NCI-H1436 treated with DMSO at 0.1 percent for 48 hours (cell line): ENCODE measurements around the gene DOCK6.

Experiments used
- DNase-seq: peaks from one replicate; lab custom pipeline; 2025; lab: John Stamatoyannopoulos, UW

Gene DOCK6, protein sequence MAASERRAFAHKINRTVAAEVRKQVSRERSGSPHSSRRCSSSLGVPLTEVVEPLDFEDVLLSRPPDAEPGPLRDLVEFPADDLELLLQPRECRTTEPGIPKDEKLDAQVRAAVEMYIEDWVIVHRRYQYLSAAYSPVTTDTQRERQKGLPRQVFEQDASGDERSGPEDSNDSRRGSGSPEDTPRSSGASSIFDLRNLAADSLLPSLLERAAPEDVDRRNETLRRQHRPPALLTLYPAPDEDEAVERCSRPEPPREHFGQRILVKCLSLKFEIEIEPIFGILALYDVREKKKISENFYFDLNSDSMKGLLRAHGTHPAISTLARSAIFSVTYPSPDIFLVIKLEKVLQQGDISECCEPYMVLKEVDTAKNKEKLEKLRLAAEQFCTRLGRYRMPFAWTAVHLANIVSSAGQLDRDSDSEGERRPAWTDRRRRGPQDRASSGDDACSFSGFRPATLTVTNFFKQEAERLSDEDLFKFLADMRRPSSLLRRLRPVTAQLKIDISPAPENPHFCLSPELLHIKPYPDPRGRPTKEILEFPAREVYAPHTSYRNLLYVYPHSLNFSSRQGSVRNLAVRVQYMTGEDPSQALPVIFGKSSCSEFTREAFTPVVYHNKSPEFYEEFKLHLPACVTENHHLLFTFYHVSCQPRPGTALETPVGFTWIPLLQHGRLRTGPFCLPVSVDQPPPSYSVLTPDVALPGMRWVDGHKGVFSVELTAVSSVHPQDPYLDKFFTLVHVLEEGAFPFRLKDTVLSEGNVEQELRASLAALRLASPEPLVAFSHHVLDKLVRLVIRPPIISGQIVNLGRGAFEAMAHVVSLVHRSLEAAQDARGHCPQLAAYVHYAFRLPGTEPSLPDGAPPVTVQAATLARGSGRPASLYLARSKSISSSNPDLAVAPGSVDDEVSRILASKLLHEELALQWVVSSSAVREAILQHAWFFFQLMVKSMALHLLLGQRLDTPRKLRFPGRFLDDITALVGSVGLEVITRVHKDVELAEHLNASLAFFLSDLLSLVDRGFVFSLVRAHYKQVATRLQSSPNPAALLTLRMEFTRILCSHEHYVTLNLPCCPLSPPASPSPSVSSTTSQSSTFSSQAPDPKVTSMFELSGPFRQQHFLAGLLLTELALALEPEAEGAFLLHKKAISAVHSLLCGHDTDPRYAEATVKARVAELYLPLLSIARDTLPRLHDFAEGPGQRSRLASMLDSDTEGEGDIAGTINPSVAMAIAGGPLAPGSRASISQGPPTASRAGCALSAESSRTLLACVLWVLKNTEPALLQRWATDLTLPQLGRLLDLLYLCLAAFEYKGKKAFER (N-terminal part only)

DNA sequence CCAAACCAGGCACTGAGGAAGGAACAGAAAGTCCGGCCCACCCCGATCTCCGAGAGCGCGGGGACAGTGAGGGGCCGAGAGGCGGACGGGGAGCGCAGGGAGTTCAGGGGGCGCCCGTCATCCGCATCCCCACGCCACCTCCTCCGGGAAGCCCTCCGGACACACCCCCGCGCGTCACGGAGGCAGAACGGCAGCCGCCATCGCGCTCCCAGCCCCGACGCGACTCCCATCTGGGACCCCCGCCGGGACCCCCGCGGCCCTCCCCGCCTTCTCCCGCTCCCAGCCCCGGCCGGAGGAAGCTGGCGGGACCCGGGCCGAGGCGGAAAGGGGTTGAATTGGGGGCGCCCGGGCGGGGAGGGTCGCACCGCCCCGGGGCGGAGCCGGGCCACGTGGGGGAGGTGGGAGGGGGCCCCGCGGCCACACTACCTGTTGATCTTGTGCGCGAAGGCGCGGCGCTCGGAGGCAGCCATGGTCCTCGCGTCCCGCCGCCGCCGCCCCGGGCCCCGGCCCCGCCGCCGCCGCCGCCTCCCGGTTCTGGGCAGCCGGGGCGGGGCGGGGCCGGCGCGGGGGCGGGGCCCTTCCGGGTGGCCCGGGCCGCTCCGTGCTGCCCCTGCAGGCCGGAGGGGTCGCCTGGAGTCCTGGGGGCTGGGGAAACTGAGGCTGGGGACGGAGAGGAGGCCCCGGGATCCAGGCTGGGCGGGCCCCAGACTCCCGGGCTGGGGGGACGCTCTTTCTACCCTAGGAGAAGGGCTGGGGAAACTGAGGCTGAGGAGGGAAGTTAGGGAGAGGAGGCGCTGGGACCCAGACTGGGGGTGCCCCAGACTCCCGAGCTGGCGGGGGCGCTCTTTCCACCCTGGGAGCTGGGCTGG lies at the start of gene DOCK6:
DOCK6 (minus strand) TSS at position 554 of the 869 bp plus-strand sequence; CDS start at position 470, 84 bp downstream.
- no peak for DNase-seq

DNA sequence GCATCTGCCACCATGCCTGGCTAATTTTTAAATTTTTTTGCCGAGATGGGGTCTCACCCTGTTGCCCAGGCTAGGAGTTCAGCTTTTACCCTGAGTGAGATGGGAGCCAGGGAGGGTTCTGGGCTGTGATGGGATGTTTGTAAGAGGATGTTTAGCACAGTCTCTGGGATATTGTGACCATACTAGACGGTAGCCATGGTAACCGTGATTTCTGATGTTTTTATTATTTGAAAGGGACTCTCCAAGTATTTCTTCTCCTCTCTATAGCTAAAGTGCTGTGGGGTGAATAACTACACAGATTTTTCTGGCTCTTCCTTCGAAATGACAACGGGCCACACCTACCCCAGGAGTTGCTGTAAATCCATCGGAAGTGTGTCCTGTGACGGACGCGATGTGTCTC lies 44.0 kb upstream of the DOCK6 start:
- DNase-seq: no peak

DNA sequence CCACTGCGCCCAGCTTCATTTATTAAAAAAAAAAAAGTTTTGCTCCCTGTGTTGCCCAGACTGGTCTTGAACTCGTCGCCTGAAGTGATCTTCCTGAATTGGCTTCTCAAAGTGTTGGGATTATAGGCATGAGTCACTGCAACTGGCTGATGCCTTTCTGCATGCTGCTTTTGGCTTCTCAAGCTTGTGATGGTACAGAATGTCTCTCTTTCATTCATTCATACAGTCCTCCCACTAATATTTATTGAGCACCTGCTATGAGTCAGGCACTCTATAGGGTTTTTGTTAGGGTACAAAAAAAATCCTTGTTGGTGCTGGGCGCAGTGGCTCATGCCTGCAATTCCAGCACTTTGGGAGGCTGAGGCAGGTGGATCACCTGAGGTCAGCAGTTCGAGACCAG lies 42.6 kb upstream of the DOCK6 start:
- no peak for DNase-seq

DNA sequence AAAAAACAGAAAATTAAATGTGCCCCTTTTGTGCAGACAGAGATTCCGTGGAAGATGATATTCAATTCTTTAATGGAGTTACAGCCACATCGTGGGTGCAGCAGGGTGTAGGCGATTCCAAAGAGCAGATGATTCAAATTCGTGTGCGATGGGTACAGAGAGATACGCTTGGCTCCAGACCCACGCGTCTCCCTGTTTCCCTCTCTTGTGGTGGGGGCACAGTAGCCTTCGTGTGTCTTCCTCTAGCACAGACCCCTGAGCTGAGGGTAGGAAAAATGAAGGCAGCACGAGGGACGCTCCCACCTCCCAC lies 38.4 kb upstream of the DOCK6 start:
- DNase-seq: no peak

DNA sequence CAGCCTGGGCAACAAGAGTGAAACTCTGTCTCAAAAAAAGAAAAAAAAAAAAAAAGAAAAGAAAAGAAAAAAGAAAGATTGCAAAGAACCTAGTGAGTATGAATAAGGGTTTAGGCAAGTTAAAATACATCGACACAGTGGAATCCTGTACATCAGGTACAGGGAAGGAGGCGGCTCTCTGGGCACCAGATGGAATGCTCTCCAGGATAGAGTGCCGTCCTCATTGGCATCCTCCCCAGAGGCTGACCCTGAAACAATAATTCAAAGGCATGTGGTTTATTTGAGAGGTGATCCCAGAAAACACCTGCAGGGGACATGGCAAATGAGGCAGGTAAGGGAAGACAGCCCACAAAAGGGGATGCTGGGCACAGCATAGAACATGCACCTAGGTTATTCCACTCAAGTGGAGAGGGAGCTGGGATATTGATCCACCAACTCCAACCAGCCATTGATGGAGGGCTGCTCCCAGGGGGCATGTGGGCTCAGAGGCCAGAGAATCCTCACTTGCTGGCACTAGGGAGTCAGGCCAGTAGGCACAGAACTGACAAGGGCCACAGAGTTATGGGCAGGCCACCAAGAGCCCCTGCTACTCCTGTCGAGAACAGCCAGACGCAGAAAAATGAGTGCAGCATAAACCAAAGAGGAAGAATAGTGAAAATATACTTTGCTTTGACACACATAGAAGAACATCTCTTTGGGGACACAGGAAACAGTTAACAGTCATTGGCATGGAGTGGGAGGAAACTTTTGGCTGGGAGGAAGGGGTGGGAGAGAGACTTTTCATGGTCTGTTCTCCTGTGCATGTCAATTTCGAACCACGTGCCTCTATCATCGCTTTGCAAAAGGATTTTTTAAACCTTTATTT lies 37.9 kb upstream of the DOCK6 start:
- DNase-seq: no peak

DNA sequence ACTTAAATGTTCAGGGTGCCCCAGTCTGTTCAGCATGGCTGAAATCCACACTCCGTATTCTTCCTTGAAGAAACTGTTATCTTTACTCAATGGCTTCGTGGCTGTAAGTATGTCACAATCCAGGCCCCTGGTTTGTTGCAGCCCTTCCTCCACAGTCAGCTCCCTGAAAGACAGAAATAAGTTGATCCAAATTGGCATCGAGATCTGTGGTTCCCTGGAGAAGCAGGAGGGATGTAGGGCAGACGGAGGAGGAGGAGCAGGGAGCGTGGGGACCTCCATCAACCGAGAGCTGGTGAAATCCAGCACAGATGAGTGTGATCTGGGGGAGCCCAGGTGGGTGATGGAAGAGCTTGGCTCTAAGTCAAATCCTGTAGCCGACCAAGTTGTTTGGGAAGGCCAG lies 33.9 kb upstream of the DOCK6 start:
- no peak for DNase-seq

DNA sequence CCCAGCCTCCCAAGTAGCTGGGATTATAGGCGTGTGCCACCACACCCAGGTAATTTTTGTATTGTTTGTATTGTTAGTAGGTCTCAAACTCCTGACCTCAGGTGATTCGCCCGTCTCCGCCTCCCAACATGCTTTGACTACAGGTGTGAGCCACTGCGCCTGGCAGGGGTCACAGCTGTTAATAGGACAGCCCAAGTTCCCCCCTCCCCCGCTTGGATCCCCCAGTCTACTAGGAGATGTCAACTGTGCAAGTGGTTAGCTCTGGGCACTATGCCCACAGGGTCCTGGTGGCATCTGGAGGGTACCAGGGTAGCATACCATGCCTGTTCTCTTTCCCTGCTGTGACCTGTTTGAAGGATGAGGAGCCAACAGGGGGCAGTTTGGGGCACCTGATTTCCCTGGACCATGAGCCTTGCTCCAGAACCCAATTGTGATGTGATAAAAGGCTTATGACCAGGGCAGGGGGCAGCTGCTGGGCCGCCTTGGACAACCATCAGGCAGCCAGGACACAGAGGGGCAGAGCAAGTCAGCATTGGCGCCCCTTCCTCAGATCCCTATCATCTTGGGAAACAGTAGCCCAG lies 33.4 kb upstream of the DOCK6 start, which contains the start of gene TSPAN16:
TSPAN16 (plus strand) TSS at position 496 of the 581 bp plus-strand sequence. CDS start 138 bp downstream, outside the sequence.
- DNase-seq: no peak

DNA sequence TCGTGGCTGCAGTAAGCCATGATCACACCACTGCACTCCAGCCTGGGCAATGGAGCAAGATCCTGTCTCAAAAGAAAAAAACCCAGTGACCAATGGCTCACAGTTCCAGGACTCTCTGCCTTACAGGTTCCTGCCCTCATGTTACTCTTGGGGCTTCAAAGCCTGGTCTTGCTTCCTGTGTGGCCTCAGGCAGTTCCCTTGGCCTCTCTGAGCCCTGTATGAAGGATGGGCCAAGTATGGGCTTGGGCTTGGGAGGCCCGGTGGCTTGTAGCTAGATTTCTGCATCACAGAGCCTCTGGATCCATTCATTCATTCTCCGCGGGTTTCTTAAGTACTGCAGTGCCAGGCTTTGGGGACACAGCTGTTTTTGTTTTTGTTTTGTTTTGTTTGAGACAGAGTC lies 32.9 kb upstream of the DOCK6 start:
- no peak for DNase-seq

DNA sequence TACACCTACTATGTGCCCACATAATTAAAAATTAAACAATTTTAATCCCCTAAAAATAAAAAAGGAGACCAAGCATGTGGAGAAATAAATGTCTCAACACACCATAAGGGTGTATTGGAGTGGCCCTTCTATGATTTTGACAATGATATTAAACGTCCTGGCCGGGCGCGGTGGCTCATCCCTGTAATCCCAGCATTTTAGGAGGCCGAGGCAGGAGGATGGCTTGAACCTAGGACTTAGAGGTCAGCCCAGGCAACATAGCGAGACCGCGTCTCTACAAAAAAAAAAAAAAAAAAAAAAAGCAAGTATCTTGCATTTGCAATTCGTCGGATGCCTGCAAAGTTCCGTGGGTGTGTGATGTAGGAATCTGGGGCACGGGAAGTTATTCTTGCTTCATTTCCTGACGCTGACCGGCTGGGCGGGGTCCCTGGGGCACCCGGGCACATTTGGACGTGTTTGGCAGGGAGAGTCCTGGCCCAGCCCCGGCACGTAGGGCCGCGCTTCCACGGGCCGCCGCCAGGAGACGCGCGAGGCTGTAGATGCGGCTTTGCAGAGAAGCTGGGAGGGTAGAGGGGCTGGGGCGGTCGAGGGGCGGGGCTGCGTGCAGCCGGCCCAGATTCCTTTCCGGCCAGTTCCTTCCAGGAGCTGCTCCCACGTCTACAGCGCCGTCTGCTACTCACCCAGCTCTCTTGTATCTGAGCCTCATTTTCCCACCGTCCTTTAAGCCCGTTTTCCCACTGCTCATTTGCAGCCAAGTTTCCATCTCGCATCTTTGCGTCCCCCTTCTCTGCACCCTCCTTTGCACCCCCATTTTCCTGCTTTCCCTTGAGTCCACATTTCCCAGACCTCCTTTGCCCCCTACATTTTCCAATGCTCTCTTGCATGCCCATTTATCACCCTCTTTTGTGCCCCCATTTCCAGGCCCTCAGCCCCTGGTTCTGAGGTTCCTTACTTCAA lies 31.4 kb upstream of the DOCK6 start:
- peak; percentile 37 for DNase-seq

DNA sequence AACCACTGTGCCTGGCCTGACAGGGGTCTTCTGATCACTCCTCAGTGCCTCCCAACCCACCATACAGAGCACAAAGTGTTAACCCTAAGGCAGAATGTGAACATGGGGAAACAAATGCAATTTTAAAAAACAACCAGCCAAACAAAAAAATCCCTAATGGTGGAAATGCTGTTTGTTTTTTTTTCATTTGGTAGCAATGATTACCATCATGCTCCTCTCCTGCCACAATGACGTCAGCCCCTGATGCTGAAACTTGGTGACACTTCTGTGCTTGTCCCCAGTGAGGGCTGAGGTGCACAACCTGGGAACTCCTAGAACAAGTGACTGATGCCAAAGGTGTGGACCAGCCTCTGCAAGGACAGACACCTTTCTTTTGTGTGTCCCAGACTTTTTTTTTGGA lies 29.7 kb upstream of the DOCK6 start:
- no peak for DNase-seq

DNA sequence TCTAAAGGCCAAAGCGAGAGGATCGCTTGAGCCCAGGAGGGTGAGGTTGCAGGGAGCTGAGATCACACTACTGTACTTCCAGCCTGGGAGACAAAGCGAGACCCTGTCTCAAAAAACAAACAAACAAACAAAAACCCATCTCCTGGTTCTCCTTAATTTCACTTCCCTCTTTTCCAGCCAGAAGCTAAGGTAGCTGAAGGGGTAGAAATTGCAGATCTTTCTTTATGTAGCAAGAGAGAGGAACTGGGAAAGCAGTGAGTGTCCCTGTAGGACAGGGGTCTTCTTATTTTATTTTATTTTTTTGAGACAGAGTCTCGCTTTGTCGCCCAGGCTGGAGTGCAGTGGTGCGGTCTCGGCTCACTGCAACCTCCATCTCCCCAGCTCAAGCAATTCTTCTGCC lies 29.1 kb upstream of the DOCK6 start:
- DNase-seq: no peak

DNA sequence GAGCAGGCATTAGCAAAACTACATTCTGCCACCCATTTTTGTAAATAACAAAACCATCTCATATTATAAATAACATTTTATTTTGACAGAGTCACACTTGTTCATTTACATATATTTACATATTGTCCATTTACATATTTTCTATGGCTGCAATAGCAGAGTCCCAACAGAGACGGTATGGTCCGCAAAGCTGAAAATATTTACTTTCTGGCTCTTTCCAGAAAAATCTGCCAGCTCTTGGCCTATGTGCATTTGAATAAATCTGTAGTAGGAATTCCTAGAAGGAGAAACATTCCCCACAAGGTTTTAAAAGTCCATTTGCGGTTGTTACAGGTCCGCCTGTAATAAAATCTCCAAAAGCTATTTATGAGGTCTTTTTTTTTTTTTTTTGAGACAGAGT lies 27.9 kb upstream of the DOCK6 start:
- DNase-seq: no peak

DNA sequence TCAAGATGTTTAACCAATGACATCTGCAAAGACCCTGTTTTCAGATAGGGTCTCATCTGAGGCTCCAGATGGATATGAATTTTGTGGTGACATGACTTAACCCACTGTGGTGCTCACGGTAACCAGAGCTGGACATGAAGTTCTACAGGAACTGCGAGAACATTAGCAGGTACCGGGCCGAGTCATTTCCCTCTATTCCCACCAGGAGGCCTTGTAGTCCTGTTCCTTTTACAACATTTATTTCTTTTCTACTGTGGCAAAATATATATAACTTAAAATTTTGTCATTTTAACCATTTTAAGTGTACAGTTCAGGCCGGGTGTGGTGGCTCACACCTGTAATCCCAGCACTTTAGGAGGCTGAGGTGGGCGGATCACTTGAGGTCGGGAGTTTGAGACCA lies 26.0 kb upstream of the DOCK6 start:
- no peak for DNase-seq

DNA sequence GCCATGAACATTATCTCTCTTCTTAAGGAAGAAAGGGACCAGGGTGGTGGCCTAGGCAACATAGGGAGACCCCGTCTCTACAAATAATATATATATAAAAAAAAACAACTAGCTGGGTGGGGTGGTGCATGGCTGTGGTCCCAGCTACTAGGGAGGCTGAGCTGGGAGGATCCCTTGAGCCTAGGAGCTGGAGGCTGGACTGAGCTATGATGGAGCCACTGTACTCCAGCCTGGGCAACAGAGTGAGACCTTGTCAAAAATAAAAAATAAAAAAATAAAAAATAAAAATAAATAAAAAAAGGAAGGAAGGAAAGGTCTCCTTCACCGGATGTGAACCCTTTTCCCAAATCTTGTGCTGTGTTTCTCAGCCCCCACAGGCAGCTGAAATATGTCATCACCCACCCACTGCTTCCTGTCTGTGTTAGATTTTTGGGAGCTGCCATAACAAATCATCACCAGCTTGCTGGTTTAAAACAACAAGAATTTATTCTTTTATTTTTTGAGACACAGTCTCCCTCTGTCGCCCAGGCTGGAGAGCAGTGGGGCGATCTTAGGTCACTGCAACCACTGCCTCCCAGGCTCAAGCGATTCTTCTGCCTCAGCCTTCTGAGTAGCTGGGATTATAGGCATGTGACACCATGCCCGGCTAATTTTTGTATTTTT lies 24.1 kb upstream of the DOCK6 start:
- DNase-seq: no peak

DNA sequence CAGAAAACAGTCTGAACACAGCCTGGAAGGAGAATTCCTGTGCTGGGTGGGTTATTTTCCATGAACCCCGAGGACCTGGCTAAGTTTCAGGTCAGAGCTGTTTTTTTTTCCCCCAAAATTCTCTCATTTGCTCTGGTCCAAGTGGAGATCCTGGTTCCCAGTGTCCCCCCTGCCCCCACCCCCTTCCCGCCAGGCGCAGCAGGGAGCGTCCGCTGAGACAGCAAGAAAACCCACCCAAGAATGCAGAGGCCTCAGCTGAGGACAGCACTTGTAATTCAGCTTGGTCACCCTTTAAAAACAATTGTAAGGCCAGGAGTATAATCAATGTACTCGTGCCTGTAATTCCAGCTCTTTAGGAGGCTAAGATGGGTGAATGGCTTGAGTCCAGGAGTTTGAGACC lies 22.2 kb upstream of the DOCK6 start:
- DNase-seq: no peak

DNA sequence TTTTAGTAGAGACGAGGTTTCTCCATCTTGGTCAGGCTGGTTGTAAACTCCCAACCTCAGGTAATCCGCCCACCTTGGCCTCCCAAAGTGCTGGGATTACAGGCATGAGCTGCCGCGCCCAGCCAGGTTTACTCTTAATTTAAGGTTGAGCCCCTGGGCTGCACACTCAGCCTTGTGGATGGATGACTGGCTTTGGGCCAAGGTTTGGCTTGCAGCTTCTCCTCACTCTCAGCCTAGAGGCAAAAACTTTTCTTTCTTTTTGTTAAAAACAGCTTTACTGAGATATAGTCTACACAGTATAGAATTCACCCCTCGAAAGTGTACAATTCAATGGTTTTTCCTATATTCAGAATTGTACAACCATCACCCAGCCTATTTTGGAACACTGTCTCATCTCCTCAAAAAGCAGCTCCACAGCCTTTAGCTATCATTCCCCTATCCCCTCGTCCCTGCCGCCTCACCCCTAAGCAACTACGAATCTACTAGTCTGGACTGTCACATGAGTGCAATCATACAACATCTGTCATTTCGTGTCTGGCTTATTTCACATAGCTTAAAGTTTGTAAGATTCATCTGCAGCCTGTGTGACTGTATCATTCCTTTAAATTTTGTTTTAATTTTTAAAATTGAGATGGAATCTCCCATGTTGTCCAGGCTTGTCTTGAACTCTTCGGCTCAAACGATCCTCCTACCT lies 19.2 kb upstream of the DOCK6 start:
- DNase-seq: no peak

DNA sequence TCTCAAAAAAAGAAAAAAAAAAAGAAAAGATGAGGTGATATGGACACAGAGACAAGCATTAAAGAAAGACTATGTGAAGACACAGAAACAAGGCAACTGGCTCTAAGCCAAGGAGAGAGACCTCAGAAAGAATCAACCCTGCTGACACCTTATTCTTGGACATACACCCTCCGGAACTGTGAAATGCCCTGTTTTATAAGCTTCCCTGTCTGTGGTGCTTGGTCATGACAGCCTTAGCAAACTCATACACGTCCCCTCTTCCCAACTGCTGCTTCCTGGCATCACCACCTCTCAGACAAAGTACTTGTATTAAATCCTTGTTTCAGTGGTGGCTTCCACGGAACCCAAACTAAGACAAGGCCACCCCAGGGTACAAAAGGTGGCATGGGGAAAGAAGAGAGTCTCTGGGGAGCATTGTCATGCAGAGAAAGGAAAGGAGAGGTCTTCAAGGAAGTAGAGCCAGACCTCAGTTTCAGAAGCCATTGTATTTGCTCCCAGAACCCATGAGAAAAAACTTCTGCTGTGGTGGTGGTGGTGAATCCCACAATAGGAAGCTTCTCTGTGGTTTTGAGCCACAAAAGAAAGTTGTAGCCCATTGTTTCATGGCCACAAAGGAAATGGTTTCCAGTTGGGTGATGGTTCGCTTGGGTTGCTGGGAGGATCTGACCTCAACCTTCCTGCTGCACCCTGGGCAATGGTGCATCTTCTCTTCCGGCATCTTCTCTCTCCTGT lies 17.3 kb upstream of the DOCK6 start:
- DNase-seq: no peak
